H9 (cell line): Measurements from ENCODE around the gene ARL8A. TPM values are rescaled to one million over a fixed set of nuclear protein-coding genes. Genes with fewer than 3 reads are reported as not detected.

ENCODE experiments used
- DNase-seq: peaks from one replicate; pipeline ENCODE4 v3.0.0-alpha.2; 2017
- H2AFZ ChIP-seq: one replicate; pipeline ENCODE4 v1.6.1; 2013; ENCODE audit warnings: mild to moderate bottlenecking, low read length, control low read depth, moderate library complexity
- H2AK5ac ChIP-seq: 2 replicates; pipeline ENCODE4 v1.6.1; 2013; ENCODE audit warnings: low read length, control low read depth, mixed read lengths; ENCODE audit not compliant: insufficient read length
- H2BK120ac ChIP-seq: one replicate; pipeline ENCODE4 v1.6.1; 2013; ENCODE audit warnings: low read depth, mild to moderate bottlenecking, low read length, control low read depth, inconsistent platforms; ENCODE audit not compliant: poor library complexity, severe bottlenecking
- H2BK12ac ChIP-seq: 2 replicates; pipeline ENCODE4 v1.6.1; 2013; ENCODE audit warnings: low read length, control low read depth, mixed read lengths, low read depth; ENCODE audit not compliant: insufficient read length
- H2BK15ac ChIP-seq: 2 replicates; pipeline ENCODE4 v1.6.1; 2013; ENCODE audit warnings: low read depth, low read length, control low read depth
- H2BK20ac ChIP-seq: one replicate; pipeline ENCODE4 v1.6.1; 2013; ENCODE audit warnings: low read depth, mild to moderate bottlenecking, low read length, control low read depth, inconsistent platforms; ENCODE audit not compliant: poor library complexity, severe bottlenecking
- H2BK5ac ChIP-seq: 2 replicates; pipeline ENCODE4 v1.6.1; 2013; ENCODE audit warnings: low read length, control low read depth, mixed read lengths; ENCODE audit not compliant: insufficient read length
- H3K14ac ChIP-seq: 2 replicates; pipeline ENCODE4 v1.6.1; 2013; ENCODE audit warnings: low read length, control low read depth; ENCODE audit not compliant: insufficient read depth
- H3K18ac ChIP-seq: 2 replicates; pipeline ENCODE4 v1.6.1; 2013; ENCODE audit warnings: low read depth, mild to moderate bottlenecking, mixed read lengths, low read length, control low read depth; ENCODE audit not compliant: insufficient read length
- H3K23ac ChIP-seq: 2 replicates; pipeline ENCODE4 v1.6.1; 2013; ENCODE audit warnings: low read length, control low read depth, mixed read lengths, low read depth; ENCODE audit not compliant: insufficient read length
- H3K23me2 ChIP-seq: 2 replicates; pipeline ENCODE4 v1.6.1; 2013; ENCODE audit warnings: low read depth, mild to moderate bottlenecking, mixed read lengths, low read length, control low read depth; ENCODE audit not compliant: insufficient read length, poor library complexity, severe bottlenecking
- H3K27ac ChIP-seq: 2 replicates; pipeline ENCODE4 v1.5.1; 2013; ENCODE audit warnings: low read length, control low read depth, mixed read lengths, low read depth; ENCODE audit not compliant: insufficient read length
- H3K27me3 ChIP-seq: 2 replicates; pipeline ENCODE4 v1.6.1; 2013; ENCODE audit warnings: low read length, control low read depth, inconsistent platforms; ENCODE audit not compliant: insufficient read depth
- H3K4ac ChIP-seq: 2 replicates; pipeline ENCODE4 v1.6.1; 2013; ENCODE audit warnings: low read depth, mild to moderate bottlenecking, control low read depth, inconsistent platforms, low read length, moderate library complexity
- H3K4me1 ChIP-seq: 2 replicates; pipeline ENCODE4 v1.6.1; 2013; ENCODE audit warnings: low read length, control low read depth, inconsistent platforms; ENCODE audit not compliant: insufficient read depth
- H3K4me2 ChIP-seq: 2 replicates; pipeline ENCODE4 v1.6.1; 2013; ENCODE audit warnings: low read length, control low read depth, mixed read lengths; ENCODE audit not compliant: insufficient read length, insufficient read depth
- H3K56ac ChIP-seq: 2 replicates; pipeline ENCODE4 v1.6.1; 2013; ENCODE audit warnings: low read depth, mild to moderate bottlenecking, mixed read lengths, low read length, control low read depth; ENCODE audit not compliant: insufficient read length
- H3K79me1 ChIP-seq: 2 replicates; pipeline ENCODE4 v1.6.1; 2013; ENCODE audit warnings: low read depth, mild to moderate bottlenecking, moderate library complexity, low read length, control low read depth, inconsistent platforms; ENCODE audit not compliant: insufficient read depth, poor library complexity, severe bottlenecking
- H3K79me2 ChIP-seq: 2 replicates; pipeline ENCODE4 v1.6.1; 2013; ENCODE audit warnings: low read length, control low read depth, inconsistent platforms; ENCODE audit not compliant: insufficient read depth
- H3K9ac ChIP-seq: 2 replicates; pipeline ENCODE4 v1.6.1; 2013; ENCODE audit warnings: low read length, control low read depth, mixed read lengths; ENCODE audit not compliant: insufficient read length; ENCODE audit errors: extremely low read depth
- H3K9me3 ChIP-seq: one replicate; pipeline ENCODE4 v1.6.1; 2013; ENCODE audit warnings: low read depth, low read length, inconsistent platforms; ENCODE audit not compliant: control insufficient read depth
- H3T11ph ChIP-seq: one replicate; pipeline ENCODE4 v1.6.1; 2013; ENCODE audit warnings: mild to moderate bottlenecking, low read length, control low read depth, inconsistent platforms
- H4K20me1 ChIP-seq: one replicate; pipeline ENCODE4 v1.6.1; 2013; ENCODE audit not compliant: control insufficient read depth, insufficient read length, insufficient read depth
- H4K5ac ChIP-seq: 2 replicates; pipeline ENCODE4 v1.6.1; 2013; ENCODE audit warnings: low read depth, mild to moderate bottlenecking, mixed read lengths, low read length, control low read depth; ENCODE audit not compliant: insufficient read length
- H4K8ac ChIP-seq: replicated peaks from 2 replicates; pipeline ENCODE4 v1.6.1; 2013; ENCODE audit warnings: low read length, control low read depth, mixed read lengths, low read depth; ENCODE audit not compliant: insufficient read length
- H4K91ac ChIP-seq: 2 replicates; pipeline ENCODE4 v1.6.1; 2013; ENCODE audit warnings: low read depth, mild to moderate bottlenecking, moderate library complexity, mixed read lengths, low read length, control low read depth; ENCODE audit not compliant: insufficient read length
- H3K27ac Mint-ChIP-seq, 3 experiments: 2 replicates in 2 of 3; 3 replicates in 1 of 3; pipeline ENCODE4 v1.8.0; 2020 to 2021; ENCODE audit warnings: mixed read lengths in 3 of 3, mild to moderate bottlenecking in 1 of 3, moderate library complexity in 1 of 3
- H3K27me3 Mint-ChIP-seq: 2 replicates; pipeline ENCODE4 v1.8.0; 2021; ENCODE audit warnings: low read depth, mild to moderate bottlenecking, moderate library complexity, mixed read lengths
- H3K36me3 Mint-ChIP-seq, 3 experiments: 2 replicates in 2 of 3; 3 replicates in 1 of 3; pipeline ENCODE4 v1.8.0; 2020 to 2021; ENCODE audit warnings: low read depth in 3 of 3, mixed read lengths in 3 of 3; ENCODE audit not compliant: insufficient read depth in 1 of 3
- H3K4me1 Mint-ChIP-seq, 2 experiments: 2 replicates each; pipeline ENCODE4 v1.8.0; 2020; ENCODE audit warnings: mixed read lengths in 2 of 2
- H3K4me3 Mint-ChIP-seq, 2 experiments: 2 replicates in 1 of 2; 3 replicates in 1 of 2; pipeline ENCODE4 v1.8.0; 2020 to 2021; ENCODE audit warnings: mild to moderate bottlenecking in 2 of 2, mixed read lengths in 2 of 2, moderate library complexity in 1 of 2
- H3K9me3 Mint-ChIP-seq, 2 experiments: 2 replicates in 1 of 2; 3 replicates in 1 of 2; pipeline ENCODE4 v1.8.0; 2020; ENCODE audit warnings: mild to moderate bottlenecking in 2 of 2, mixed read lengths in 2 of 2, moderate library complexity in 1 of 2
- WGBS: extraction: QIAGEN DNeasy Blood & Tissue Kit; methylation state at CpG from one replicate; pipeline ENCODE4 v1.1.7; 2013; ENCODE audit warnings: missing lambda C conversion rate, low lambda C conversion rate, mixed read lengths; ENCODE audit not compliant: insufficient read length; ENCODE audit errors: extremely low coverage; 5-methylcytosine and 5-hydroxymethylcytosine counted together
- total RNA-seq: library from RNA; stranded (reverse); gene quantifications from 2 replicates; pipeline ENCODE4 v1.2.1, GENCODE V29; 2021
- TF ChIP-seq, protein P1 (sequence below): fragments of 200-600 bp; sonication (generic); conservative IDR thresholded peaks from 3 replicates; pipeline ENCODE4 v1.8.0; 2021; ENCODE audit warnings: antibody characterized with exemption, mild to moderate bottlenecking

Gene ARL8A
- total RNA-seq, 1 experiment from 2014 or later: 67.2 TPM

- Mint-ChIP-seq H3K4me1 (peaks cover 10 to 12% of the 10 kb centered on the region in 2 experiments), H3K4me3 (no peak overlapping the region), H3K36me3 (no peaks in the 10 kb centered on the region), H3K9me3 (no peaks in the 10 kb centered on the region; a peak in 1 of 5 replicates), H3K27me3 (peaks cover 8% of the 10 kb centered on the region), H3K27ac (no peak overlapping the region)
- Histone ChIP-seq H3K23me2 (no peaks in the 10 kb centered on the region), H2AK5ac (no peak overlapping the region), H2BK20ac (no peak overlapping the region), H3K9ac (no peak overlapping the region), H3K9me3 (no peaks in the 10 kb centered on the region), H3K79me1 (no peaks in the 10 kb centered on the region), H3K18ac (no peak overlapping the region), H3K4ac (no peak overlapping the region), H3K79me2 (no peaks in the 10 kb centered on the region), H4K91ac (no peak overlapping the region), H4K5ac (no peak overlapping the region), H3K56ac (no peak overlapping the region), H3T11ph (no peak overlapping the region), H2BK120ac (no peak overlapping the region), H3K14ac (peak overlapping the region; percentile 5; the same call in 1 of the 2 replicates), H3K23ac (no peak overlapping the region), H3K4me1 (peaks cover 3% of the 10 kb centered on the region; the same call in 1 of the 2 replicates), H2BK5ac (no peak overlapping the region), H2AFZ (no peak overlapping the region), H3K27ac (no peak overlapping the region), H3K4me2 (no peak overlapping the region), H4K8ac (no peak overlapping the region), H3K27me3 (no peaks in the 10 kb centered on the region), H4K20me1 (no peaks in the 10 kb centered on the region), H2BK15ac (no peak overlapping the region), H2BK12ac (no peak overlapping the region)
- TF ChIP-seq, protein P1, sequence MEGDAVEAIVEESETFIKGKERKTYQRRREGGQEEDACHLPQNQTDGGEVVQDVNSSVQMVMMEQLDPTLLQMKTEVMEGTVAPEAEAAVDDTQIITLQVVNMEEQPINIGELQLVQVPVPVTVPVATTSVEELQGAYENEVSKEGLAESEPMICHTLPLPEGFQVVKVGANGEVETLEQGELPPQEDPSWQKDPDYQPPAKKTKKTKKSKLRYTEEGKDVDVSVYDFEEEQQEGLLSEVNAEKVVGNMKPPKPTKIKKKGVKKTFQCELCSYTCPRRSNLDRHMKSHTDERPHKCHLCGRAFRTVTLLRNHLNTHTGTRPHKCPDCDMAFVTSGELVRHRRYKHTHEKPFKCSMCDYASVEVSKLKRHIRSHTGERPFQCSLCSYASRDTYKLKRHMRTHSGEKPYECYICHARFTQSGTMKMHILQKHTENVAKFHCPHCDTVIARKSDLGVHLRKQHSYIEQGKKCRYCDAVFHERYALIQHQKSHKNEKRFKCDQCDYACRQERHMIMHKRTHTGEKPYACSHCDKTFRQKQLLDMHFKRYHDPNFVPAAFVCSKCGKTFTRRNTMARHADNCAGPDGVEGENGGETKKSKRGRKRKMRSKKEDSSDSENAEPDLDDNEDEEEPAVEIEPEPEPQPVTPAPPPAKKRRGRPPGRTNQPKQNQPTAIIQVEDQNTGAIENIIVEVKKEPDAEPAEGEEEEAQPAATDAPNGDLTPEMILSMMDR: no peak
- no CpG with 5 or more reads among the region's 19 CpGs for WGBS
- DNase-seq: no peak
These were observed 35.6 kb upstream of the ARL8A start for GRCh38 chr1:202179828-202180750.
